ENCODE measurements around the gene PTK7.

PTK7 gene

GRCh38 chr6:43170417-43170930, 94.4 kb downstream of the PTK7 start:
- TF ChIP-seq, protein P1, sequence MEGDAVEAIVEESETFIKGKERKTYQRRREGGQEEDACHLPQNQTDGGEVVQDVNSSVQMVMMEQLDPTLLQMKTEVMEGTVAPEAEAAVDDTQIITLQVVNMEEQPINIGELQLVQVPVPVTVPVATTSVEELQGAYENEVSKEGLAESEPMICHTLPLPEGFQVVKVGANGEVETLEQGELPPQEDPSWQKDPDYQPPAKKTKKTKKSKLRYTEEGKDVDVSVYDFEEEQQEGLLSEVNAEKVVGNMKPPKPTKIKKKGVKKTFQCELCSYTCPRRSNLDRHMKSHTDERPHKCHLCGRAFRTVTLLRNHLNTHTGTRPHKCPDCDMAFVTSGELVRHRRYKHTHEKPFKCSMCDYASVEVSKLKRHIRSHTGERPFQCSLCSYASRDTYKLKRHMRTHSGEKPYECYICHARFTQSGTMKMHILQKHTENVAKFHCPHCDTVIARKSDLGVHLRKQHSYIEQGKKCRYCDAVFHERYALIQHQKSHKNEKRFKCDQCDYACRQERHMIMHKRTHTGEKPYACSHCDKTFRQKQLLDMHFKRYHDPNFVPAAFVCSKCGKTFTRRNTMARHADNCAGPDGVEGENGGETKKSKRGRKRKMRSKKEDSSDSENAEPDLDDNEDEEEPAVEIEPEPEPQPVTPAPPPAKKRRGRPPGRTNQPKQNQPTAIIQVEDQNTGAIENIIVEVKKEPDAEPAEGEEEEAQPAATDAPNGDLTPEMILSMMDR (conservative IDR thresholded peaks at IDR 0.05; ENCODE audit: low read depth, low read length) = no peak
- DNase-seq (ENCODE audit: low read depth) = peak; percentile 74
- peak overlapping the region; percentile 71 for H3K4me3 ChIP-seq (ENCODE audit: low read length)

- TF ChIP-seq, protein P1 (conservative IDR thresholded peaks at IDR 0.05; ENCODE audit: low read depth, low read length) = peak; percentile 51
- peak; percentile 98 for DNase-seq (ENCODE audit: low read depth)
These were observed 95.0 kb downstream of the PTK7 start, which contains the start of gene SRF for GRCh38 chr6:43170931-43171706. Gene SRF (plus strand): TSS chr6:43171269. CDS start chr6:43171657, 388 bp downstream.

GRCh38 chr6:43171707-43172103, 95.6 kb downstream of the PTK7 start:
- TF ChIP-seq, protein P1 (conservative IDR thresholded peaks at IDR 0.05; ENCODE audit: low read depth, low read length) = no peak
- no peak for DNase-seq (ENCODE audit: low read depth)
- H3K4me3 ChIP-seq (ENCODE audit: low read length) = peak overlapping the region; percentile 74

More at GRCh38 chr6:43170931-43171706, 95.0 kb downstream of the PTK7 start, which contains the start of gene SRF:
- peak within 1 kb of the TSS; percentile 74 for H3K4me3 ChIP-seq (ENCODE audit: low read length)

- no peak for DNase-seq (ENCODE audit: low read depth)
- peak overlapping the region; percentile 74 for H3K4me3 ChIP-seq (ENCODE audit: low read length)
- TF ChIP-seq, protein P1 (conservative IDR thresholded peaks at IDR 0.05; ENCODE audit: low read depth, low read length) = no peak
These were observed 96.2 kb downstream of the PTK7 start for GRCh38 chr6:43172104-43173007.

DNA sequence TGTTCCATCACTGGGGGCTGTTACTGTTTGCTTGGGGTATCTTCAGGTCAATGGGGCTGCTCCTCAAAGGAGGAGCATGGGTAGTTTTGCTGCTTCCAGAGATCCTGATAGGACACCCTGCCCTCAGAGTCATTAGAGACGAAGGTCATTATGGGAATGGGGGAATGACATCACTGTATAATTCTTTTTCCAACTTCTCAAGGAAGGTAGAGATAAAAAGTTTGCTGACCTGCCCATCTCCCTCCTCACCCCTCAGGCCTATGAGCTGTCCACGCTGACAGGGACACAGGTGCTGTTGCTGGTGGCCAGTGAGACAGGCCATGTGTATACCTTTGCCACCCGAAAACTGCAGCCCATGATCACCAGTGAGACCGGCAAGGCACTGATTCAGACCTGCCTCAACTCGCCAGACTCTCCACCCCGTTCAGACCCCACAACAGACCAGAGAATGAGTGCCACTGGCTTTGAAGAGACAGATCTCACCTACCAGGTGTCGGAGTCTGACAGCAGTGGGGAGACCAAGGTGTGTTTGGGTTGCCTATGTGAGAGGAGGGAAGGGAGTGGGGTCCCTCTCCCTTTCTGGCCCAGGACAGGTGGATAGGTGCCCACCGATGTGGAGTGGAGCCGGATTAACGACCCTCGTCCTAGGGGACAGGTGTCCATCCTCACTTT, 97.6 kb downstream of the PTK7 start:
- DNase-seq (ENCODE audit: low read depth) = no peak
- TF ChIP-seq, protein P1 (conservative IDR thresholded peaks at IDR 0.05; ENCODE audit: low read depth, low read length) = no peak
- peak overlapping the region; percentile 74 for H3K4me3 ChIP-seq (ENCODE audit: low read length)

GRCh38 chr6:43174263-43175112, 98.4 kb downstream of the PTK7 start:
- TF ChIP-seq, protein P1 (conservative IDR thresholded peaks at IDR 0.05; ENCODE audit: low read depth, low read length) = peak; percentile 2
- H3K4me3 ChIP-seq (ENCODE audit: low read length) = peak overlapping the region; percentile 74
- DNase-seq (ENCODE audit: low read depth) = peak; percentile 98
